Measurements from ENCODE around the gene TTC4.

TTC4 gene, protein sequence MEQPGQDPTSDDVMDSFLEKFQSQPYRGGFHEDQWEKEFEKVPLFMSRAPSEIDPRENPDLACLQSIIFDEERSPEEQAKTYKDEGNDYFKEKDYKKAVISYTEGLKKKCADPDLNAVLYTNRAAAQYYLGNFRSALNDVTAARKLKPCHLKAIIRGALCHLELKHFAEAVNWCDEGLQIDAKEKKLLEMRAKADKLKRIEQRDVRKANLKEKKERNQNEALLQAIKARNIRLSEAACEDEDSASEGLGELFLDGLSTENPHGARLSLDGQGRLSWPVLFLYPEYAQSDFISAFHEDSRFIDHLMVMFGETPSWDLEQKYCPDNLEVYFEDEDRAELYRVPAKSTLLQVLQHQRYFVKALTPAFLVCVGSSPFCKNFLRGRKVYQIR

GRCh38 chr1:54715493-54716298, at the start of gene TTC4:
Gene TTC4 (plus strand): TSS chr1:54715861. CDS start chr1:54715909, 48 bp downstream.
- Histone ChIP-seq H3K4me1 (peaks cover 7% of the 10 kb centered on the region; the same call in 1 of the 2 replicates), H3K36me3 (replicated peaks) (peaks cover 17% of the 10 kb centered on the region), H3K27me3 (ENCODE audit: low read depth) (no peaks in the 10 kb centered on the region), H3K9me3 (no peaks in the 10 kb centered on the region), H3K4me3 (peak within 1 kb of the TSS; percentile 84)
- in situ Hi-C loops (cut with MboI; ENCODE audit: low sequenced_read_pairs): no loop called here
- peak; percentile 74 to 87 for DNase-seq (ENCODE audit: low spot score in 2 of 2)

DNA sequence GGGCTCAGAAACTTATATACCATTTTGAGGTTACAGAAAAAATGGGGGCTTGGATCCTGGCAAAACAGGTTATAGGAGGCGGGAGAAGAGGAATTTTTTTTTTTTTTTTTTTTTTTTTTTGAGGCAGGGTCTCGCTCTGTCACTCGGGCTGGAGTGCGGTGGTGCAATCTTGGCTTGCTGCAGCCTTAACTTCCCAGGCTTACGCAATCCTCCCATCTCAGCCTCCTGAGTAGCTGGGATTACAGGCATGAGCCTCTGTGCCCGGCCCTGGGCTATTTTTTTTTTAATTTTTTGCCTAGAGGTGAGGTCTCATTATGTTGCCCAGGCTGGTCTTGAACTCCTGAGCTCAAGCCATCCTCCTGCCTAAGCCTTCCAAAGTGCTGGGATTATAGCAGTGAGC, 49.3 kb upstream of the TTC4 start:
- in situ Hi-C loops (cut with MboI; ENCODE audit: low sequenced_read_pairs): no loop called here
- H3K27me3 ChIP-seq (ENCODE audit: low read depth): no peaks in the 10 kb centered on the region
- no peaks in the 10 kb centered on the region for H3K4me1 ChIP-seq
- H3K4me3 ChIP-seq: no peak overlapping the region
- no peak for DNase-seq (ENCODE audit: low spot score in 2 of 2)
- H3K36me3 ChIP-seq (replicated peaks): no peaks in the 10 kb centered on the region
- H3K9me3 ChIP-seq: no peaks in the 10 kb centered on the region

DNA sequence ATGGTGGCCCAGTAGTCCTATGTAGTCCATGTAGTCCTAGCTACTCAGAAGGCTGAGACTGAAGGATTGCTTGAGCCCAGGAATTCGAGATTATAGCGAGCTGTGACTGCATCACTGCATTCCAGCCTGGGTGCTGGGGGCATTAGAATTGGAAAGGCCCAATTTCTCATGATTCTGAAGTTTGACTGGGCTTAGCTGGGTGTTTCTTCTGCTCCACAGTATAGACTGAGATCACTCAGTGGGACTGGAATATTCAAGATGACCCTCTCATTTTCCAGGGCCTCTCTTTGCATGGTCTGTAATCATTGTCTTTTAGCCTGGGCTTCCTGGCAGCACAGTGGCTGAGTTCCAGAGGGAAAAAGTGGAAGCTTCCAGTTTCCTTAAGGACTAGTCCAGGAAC, 47.9 kb upstream of the TTC4 start:
- Histone ChIP-seq H3K4me1 (no peaks in the 10 kb centered on the region), H3K27me3 (ENCODE audit: low read depth) (no peaks in the 10 kb centered on the region), H3K4me3 (no peak overlapping the region), H3K9me3 (no peaks in the 10 kb centered on the region), H3K36me3 (replicated peaks) (no peaks in the 10 kb centered on the region)
- DNase-seq (ENCODE audit: low spot score in 2 of 2): no peak
- in situ Hi-C loops (cut with MboI; ENCODE audit: low sequenced_read_pairs): no loop called here

DNA sequence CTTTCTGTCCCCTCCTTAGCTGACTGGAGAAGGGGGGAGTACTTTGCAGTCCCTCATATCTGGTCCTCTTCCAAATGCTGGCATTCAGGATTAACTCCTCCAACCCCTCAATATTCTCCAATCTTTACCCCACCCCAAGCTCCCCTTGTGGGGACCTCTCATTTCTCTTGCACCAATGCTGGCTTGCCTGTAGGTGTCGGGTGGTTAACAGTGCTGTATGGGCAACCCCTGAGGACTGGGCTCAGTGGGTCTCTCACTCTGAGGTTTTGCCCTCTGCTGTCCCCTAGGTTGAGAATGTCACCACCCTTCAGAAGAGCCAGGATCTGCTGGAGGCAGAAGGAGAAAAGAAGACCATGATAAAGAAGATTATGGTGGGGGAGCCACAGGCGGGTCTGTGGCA, 47.1 kb upstream of the TTC4 start:
- in situ Hi-C loops (cut with MboI; ENCODE audit: low sequenced_read_pairs): no loop called here
- H3K27me3 ChIP-seq (ENCODE audit: low read depth): no peaks in the 10 kb centered on the region
- H3K4me1 ChIP-seq: no peaks in the 10 kb centered on the region
- DNase-seq (ENCODE audit: low spot score in 2 of 2): no peak
- no peak overlapping the region for H3K4me3 ChIP-seq
- H3K9me3 ChIP-seq: no peaks in the 10 kb centered on the region
- no peaks in the 10 kb centered on the region for H3K36me3 ChIP-seq (replicated peaks)

DNA sequence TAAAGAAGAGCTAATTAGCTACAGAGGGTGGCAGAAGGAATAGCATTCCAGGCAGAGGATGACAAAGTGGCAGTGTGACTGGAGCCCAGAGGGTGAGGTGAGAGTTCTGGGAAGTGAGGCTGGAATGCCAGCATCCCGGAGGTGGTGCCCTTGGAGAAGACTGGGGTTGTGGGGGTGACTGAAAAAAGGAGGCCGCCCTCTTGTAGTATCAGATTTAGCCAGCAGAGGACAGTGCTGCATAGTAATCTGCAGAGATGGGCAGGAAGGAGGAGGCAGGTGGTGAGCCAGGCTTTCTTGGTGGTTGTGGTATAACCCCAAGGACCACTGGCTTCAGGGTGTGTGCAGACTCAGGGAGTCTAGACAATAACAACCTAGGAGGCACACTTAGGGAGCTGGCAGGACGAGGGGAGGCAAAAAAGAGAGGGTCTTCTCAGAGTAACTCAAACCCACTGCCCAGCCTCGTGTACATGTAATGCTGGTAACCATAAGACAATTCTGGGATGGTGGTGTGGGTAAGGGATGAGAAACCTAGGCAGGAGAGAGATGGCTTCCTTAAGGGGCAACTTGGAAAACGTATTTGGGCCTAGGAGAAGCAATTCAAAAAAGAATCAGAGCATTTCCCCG, 43.6 kb upstream of the TTC4 start:
- peak; percentile 25 to 79 for DNase-seq (ENCODE audit: low spot score in 2 of 2)
- Histone ChIP-seq H3K36me3 (replicated peaks) (no peaks in the 10 kb centered on the region), H3K27me3 (ENCODE audit: low read depth) (no peaks in the 10 kb centered on the region), H3K4me3 (no peak overlapping the region), H3K9me3 (no peaks in the 10 kb centered on the region), H3K4me1 (no peaks in the 10 kb centered on the region)
- in situ Hi-C loops (cut with MboI; ENCODE audit: low sequenced_read_pairs): no loop called here

DNA sequence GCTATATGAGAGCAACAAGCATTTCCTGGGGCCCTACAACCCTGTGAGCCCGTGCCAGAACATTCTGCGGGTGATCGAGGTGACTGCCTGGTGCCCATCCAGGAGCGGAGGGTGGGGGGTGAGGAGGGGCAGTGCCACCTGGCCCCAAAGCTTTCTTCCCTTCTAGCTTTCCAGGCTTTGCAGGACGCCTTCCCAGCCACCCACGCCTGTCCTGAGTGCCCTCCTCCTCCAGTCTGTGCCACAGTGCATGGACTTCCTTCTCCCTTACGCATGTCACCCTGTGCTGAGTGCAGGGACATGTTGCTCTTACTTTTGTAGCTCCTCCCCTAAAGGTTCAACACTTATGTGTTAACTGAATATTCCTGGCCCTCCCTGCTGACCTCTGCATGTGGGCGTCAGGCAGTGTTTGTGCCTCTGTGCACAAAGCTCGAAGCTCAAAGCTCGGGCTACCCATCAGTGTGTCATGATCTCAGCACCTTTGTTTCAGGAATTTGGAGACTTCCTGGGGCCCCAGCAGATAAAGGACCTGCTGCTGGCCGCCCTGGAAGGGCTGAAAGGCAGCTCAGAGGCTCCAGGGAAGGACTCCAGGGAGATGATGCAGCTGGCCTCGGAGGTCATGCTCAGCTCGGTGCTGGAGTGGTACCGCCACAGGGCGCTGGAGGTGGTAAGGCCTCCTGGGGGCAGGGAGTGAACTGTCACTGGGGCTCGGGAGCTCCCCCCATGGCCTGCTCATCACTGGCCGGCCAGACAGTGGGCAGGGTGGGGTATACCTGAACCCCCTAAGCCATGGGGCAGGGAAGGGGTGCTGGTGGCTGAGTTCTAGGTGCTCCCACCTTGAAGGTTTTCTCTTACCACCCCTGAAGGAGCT, 36.7 kb upstream of the TTC4 start:
- H3K27me3 ChIP-seq (ENCODE audit: low read depth): peaks cover 8% of the 10 kb centered on the region; the same call in 1 of the 2 replicates
- DNase-seq (ENCODE audit: low spot score in 2 of 2): no peak
- no peak overlapping the region for H3K4me3 ChIP-seq
- no peaks in the 10 kb centered on the region for H3K9me3 ChIP-seq
- H3K4me1 ChIP-seq: no peaks in the 10 kb centered on the region
- no peaks in the 10 kb centered on the region for H3K36me3 ChIP-seq (replicated peaks)
- in situ Hi-C loops (cut with MboI; ENCODE audit: low sequenced_read_pairs): no loop called here

GRCh38 chr1:54679706-54680105, 36.0 kb upstream of the TTC4 start:
- in situ Hi-C loops (cut with MboI; ENCODE audit: low sequenced_read_pairs): no loop called here
- no peak for DNase-seq (ENCODE audit: low spot score in 2 of 2)
- Histone ChIP-seq H3K4me1 (no peaks in the 10 kb centered on the region), H3K9me3 (no peaks in the 10 kb centered on the region), H3K4me3 (no peak overlapping the region), H3K27me3 (ENCODE audit: low read depth) (peaks cover 8% of the 10 kb centered on the region; the same call in 1 of the 2 replicates), H3K36me3 (replicated peaks) (no peaks in the 10 kb centered on the region)

- DNase-seq (ENCODE audit: low spot score in 2 of 2): no peak
- H3K4me3 ChIP-seq: no peak overlapping the region
- H3K27me3 ChIP-seq (ENCODE audit: low read depth): peaks cover 8% of the 10 kb centered on the region; the same call in 1 of the 2 replicates
- no peaks in the 10 kb centered on the region for H3K4me1 ChIP-seq
- no peaks in the 10 kb centered on the region for H3K36me3 ChIP-seq (replicated peaks)
- no peaks in the 10 kb centered on the region for H3K9me3 ChIP-seq
- in situ Hi-C loops (cut with MboI; ENCODE audit: low sequenced_read_pairs): no loop called here
Observed at GRCh38 chr1:54680387-54680786, 35.3 kb upstream of the TTC4 start.

DNA sequence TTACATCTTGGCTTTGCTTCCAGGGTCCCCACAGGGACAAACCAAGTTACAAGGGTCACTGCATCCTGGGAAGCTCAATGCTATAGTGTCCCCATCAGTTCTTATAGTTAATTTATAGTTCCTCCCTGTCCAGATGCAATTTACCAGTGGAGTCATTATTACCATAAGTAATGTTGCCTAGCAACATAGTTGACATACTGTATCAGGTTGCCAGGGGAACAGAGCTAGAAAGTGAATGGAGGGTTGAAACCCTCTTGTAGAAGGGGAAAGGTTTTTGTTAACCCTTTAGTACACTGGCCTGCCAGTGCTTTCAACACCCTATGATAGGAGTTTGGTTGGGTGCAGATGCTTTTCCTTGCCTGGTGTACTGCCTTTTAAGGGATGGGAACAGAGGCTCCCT, 34.3 kb upstream of the TTC4 start:
- no peak overlapping the region for H3K4me3 ChIP-seq
- H3K9me3 ChIP-seq: no peaks in the 10 kb centered on the region
- DNase-seq (ENCODE audit: low spot score in 2 of 2): peak; percentile 33 to 45
- peaks cover 8% of the 10 kb centered on the region; the same call in 1 of the 2 replicates for H3K27me3 ChIP-seq (ENCODE audit: low read depth)
- H3K36me3 ChIP-seq (replicated peaks): no peaks in the 10 kb centered on the region
- H3K4me1 ChIP-seq: no peaks in the 10 kb centered on the region
- in situ Hi-C loops (cut with MboI; ENCODE audit: low sequenced_read_pairs): no loop called here

DNA sequence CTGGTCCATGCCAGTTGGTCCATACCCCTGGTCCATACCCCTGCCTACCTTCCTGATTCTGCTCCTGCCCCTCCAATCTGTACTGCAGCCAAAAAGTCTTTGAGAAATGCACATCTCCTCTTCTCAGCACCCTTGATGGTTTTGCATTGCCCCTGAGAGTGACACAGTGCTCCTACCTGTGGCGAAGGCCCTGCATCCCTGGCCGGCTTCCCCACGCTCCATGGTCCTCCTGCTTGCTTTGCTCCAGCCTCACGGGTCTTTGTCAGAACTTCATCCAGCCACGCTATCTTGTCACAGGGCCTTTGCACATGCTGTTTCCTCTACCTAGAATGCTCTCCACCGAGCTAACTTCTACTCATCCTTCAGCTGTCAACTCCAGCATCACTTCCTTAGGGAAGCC, 32.2 kb upstream of the TTC4 start:
- Histone ChIP-seq H3K36me3 (replicated peaks) (no peaks in the 10 kb centered on the region), H3K27me3 (ENCODE audit: low read depth) (0 out of 2 replicates have a peak, but pooled peaks cover 3% of the 10 kb centered on the region), H3K4me1 (no peaks in the 10 kb centered on the region), H3K4me3 (no peak overlapping the region), H3K9me3 (no peaks in the 10 kb centered on the region)
- in situ Hi-C loops (cut with MboI; ENCODE audit: low sequenced_read_pairs): no loop called here
- no peak for DNase-seq (ENCODE audit: low spot score in 2 of 2)

DNA sequence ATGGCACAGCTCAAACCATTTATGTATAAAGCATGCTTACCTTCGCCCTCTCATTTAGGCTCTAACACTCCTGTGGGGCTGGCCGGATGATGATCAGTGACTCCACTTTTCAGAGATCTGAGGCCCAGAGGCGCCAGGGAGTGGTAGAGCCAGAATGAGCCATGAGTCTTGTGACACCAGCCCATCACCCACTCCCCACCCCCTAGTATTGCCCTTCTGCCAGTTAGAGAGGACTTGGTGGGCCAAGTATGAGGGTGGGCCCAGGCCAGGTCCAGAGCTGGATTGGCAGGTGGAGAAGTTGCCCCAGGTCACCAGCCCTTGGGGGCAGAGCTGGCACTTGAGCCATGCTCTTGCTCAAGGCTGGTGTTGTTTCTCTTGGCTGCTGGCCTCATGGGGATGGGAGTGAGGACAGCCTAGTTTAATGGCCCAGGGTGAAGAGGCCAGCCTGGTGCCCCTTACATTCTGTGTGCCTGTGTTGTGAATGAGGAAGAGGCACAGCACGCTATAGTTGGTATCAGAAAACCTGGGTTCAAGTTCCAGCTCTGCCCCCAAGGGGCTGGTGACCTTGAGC, 30.2 kb upstream of the TTC4 start:
- Histone ChIP-seq H3K4me3 (no peak overlapping the region), H3K27me3 (ENCODE audit: low read depth) (no peaks in the 10 kb centered on the region), H3K36me3 (replicated peaks) (no peaks in the 10 kb centered on the region), H3K4me1 (no peaks in the 10 kb centered on the region), H3K9me3 (no peaks in the 10 kb centered on the region)
- in situ Hi-C loops (cut with MboI; ENCODE audit: low sequenced_read_pairs): no loop called here
- no peak for DNase-seq (ENCODE audit: low spot score in 2 of 2)

DNA sequence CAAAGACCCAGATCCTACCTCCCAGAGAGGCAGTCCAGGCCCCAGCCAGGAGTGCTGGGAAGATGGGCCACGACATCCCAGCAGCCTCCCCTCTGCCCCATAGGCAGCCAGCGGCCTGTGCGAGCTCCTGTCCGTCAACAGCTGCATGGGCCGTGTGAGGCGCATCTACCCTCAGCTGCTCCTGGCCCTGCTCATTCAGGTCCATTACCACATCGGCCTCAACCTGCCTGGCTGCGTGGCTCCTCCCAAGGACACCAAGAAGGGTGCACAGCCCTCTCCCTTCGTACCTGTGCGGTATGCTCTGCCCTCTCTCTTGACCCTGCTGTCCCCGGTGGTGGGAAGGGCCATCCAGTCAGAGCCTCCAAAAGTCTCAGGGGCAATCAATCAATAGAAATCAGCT, 29.5 kb upstream of the TTC4 start:
- Histone ChIP-seq H3K4me3 (no peak overlapping the region), H3K27me3 (ENCODE audit: low read depth) (no peaks in the 10 kb centered on the region), H3K4me1 (no peaks in the 10 kb centered on the region), H3K36me3 (replicated peaks) (no peaks in the 10 kb centered on the region), H3K9me3 (no peaks in the 10 kb centered on the region)
- in situ Hi-C loops (cut with MboI; ENCODE audit: low sequenced_read_pairs): no loop called here
- no peak for DNase-seq (ENCODE audit: low spot score in 2 of 2)

GRCh38 chr1:54694771-54695170, 20.9 kb upstream of the TTC4 start:
- Histone ChIP-seq H3K36me3 (replicated peaks) (no peaks in the 10 kb centered on the region), H3K27me3 (ENCODE audit: low read depth) (peaks cover 4% of the 10 kb centered on the region; the same call in 1 of the 2 replicates)

More at GRCh38 chr1:54694771-54695170, 20.9 kb upstream of the TTC4 start:
- H3K9me3 ChIP-seq: no peaks in the 10 kb centered on the region
- DNase-seq (ENCODE audit: low spot score in 2 of 2): no peak
- H3K4me3 ChIP-seq: no peak overlapping the region
- no peaks in the 10 kb centered on the region for H3K4me1 ChIP-seq
- in situ Hi-C loops (cut with MboI; ENCODE audit: low sequenced_read_pairs): no loop called here

Measured in HAP-1 (cell line).